Endodermal cell (in vitro differentiated cells): ENCODE results near the gene HECW1. TPM values are rescaled to one million over a fixed set of nuclear protein-coding genes. Genes with fewer than 3 reads are reported as not detected.

ENCODE experiments used
- DNase-seq: peaks from one replicate; pipeline ENCODE4 v3.0.0-alpha.2; 2017
- H3K27ac ChIP-seq: 2 replicates; pipeline ENCODE4 v1.5.1; 2013; ENCODE audit warnings: mild to moderate bottlenecking, low read depth, low read length, moderate library complexity
- H3K27me3 ChIP-seq: 2 replicates; pipeline ENCODE4 v1.6.1; 2013; ENCODE audit warnings: mild to moderate bottlenecking, low read length, moderate library complexity; ENCODE audit not compliant: insufficient read depth, control insufficient read depth, poor library complexity, severe bottlenecking
- H3K36me3 ChIP-seq: 2 replicates; pipeline ENCODE4 v1.7.0; 2013; ENCODE audit warnings: mild to moderate bottlenecking, low read length, moderate library complexity; ENCODE audit not compliant: control insufficient read depth, insufficient read depth
- H3K4me1 ChIP-seq: one replicate; pipeline ENCODE4 v1.7.0; 2013; ENCODE audit warnings: low read length; ENCODE audit not compliant: control insufficient read depth, insufficient read depth
- H3K4me3 ChIP-seq: 2 replicates; pipeline ENCODE4 v1.5.1; 2013; ENCODE audit warnings: mild to moderate bottlenecking, low read length, moderate library complexity
- H3K9ac ChIP-seq: 2 replicates; pipeline ENCODE4 v1.6.1; 2013; ENCODE audit warnings: mild to moderate bottlenecking, low read length, moderate library complexity; ENCODE audit not compliant: poor library complexity, severe bottlenecking; ENCODE audit errors: extremely low read depth
- H3K9me3 ChIP-seq: 2 replicates; pipeline ENCODE4 v1.6.1; 2013; ENCODE audit warnings: mild to moderate bottlenecking, low read length, moderate library complexity; ENCODE audit not compliant: control insufficient read depth
- H3K27ac Mint-ChIP-seq: 2 replicates; pipeline ENCODE4 v1.8.0; 2020; ENCODE audit warnings: mixed read lengths
- H3K27me3 Mint-ChIP-seq: 2 replicates; pipeline ENCODE4 v1.8.0; 2021; ENCODE audit warnings: mild to moderate bottlenecking, mixed read lengths; ENCODE audit not compliant: insufficient read depth
- H3K36me3 Mint-ChIP-seq: 2 replicates; pipeline ENCODE4 v1.8.0; 2020; ENCODE audit warnings: low read depth, mixed read lengths
- H3K4me1 Mint-ChIP-seq: 2 replicates; pipeline ENCODE4 v1.8.0; 2020; ENCODE audit warnings: mixed read lengths
- H3K4me3 Mint-ChIP-seq: 2 replicates; pipeline ENCODE4 v1.8.0; 2020; ENCODE audit warnings: mild to moderate bottlenecking, moderate library complexity, mixed read lengths
- H3K9me3 Mint-ChIP-seq: 2 replicates; pipeline ENCODE4 v1.8.0; 2020; ENCODE audit warnings: mild to moderate bottlenecking, mixed read lengths
- CTCF ChIP-seq: fragments of 200-600 bp; sonication (generic); conservative IDR thresholded peaks from 2 replicates; pipeline ENCODE4 v1.5.0; 2021; ENCODE audit warnings: antibody characterized with exemption, mild to moderate bottlenecking
- WGBS, 2 experiments: methylation state at CpG; one replicate each; pipeline versions ENCODE4 v1.1.5 to v1.1.7; 2013; ENCODE audit warnings: missing lambda C conversion rate in 2 of 2, mixed read lengths in 1 of 2; ENCODE audit not compliant: insufficient coverage in 1 of 2, insufficient read length in 1 of 2; 5-methylcytosine and 5-hydroxymethylcytosine counted together
- total RNA-seq, 2 donors: library from RNA; stranded (reverse); fragmentation: NEBNext Ultra II Directional in 1 of 2; extraction: Animal tissue kit (Norgen Biotek cat#: 25700) in 1 of 2; gene quantifications; 2 replicates in 1 of 2; 3 replicates in 1 of 2; pipeline ENCODE4 v1.2.1, GENCODE V29; 2021

The HECW1 gene
- total RNA-seq, 2 donors from 2014 or later = 4.6 to 12.0 TPM

- Histone ChIP-seq H3K27me3 (no peaks in the 10 kb centered on the region), H3K27ac (no peak overlapping the region), H3K9me3 (no peaks in the 10 kb centered on the region), H3K4me1 (no peaks in the 10 kb centered on the region), H3K4me3 (no peak overlapping the region), H3K36me3 (no peaks in the 10 kb centered on the region), H3K9ac (no peak overlapping the region)
- no peak for TF ChIP-seq CTCF
- 94 to 100% methylated on average over 2 to 3 of the region's 3 CpGs for whole genome bisulfite sequencing, 2 experiments
- Mint-ChIP-seq H3K9me3 (no peaks in the 10 kb centered on the region), H3K36me3 (no peaks in the 10 kb centered on the region), H3K27me3 (no peaks in the 10 kb centered on the region), H3K27ac (no peak overlapping the region), H3K4me3 (no peak overlapping the region), H3K4me1 (no peaks in the 10 kb centered on the region)
- DNase-seq = no peak
These were observed 449.9 kb downstream of the HECW1 start for GRCh38 chr7:43562383-43562782.

- no peak overlapping the region for H3K27ac Mint-ChIP-seq
- H3K27me3 Mint-ChIP-seq = no peaks in the 10 kb centered on the region
- H3K36me3 ChIP-seq = no peaks in the 10 kb centered on the region
- DNase-seq = no peak
- H3K9ac ChIP-seq = no peak overlapping the region
- 95 to 97% methylated on average over 5 to 6 of the region's 6 CpGs for WGBS, 2 experiments
- H3K4me3 ChIP-seq = no peak overlapping the region
- no peak overlapping the region for H3K27ac ChIP-seq
- no peaks in the 10 kb centered on the region for H3K9me3 Mint-ChIP-seq
- H3K4me3 Mint-ChIP-seq = no peak overlapping the region
- no peaks in the 10 kb centered on the region for H3K27me3 ChIP-seq
- no peaks in the 10 kb centered on the region for H3K36me3 Mint-ChIP-seq
- H3K9me3 ChIP-seq = no peaks in the 10 kb centered on the region
- no peaks in the 10 kb centered on the region for H3K4me1 ChIP-seq
- no peaks in the 10 kb centered on the region for H3K4me1 Mint-ChIP-seq
- no peak for TF ChIP-seq CTCF
These were observed 453.3 kb downstream of the HECW1 start for GRCh38 chr7:43565786-43566185.

DNA sequence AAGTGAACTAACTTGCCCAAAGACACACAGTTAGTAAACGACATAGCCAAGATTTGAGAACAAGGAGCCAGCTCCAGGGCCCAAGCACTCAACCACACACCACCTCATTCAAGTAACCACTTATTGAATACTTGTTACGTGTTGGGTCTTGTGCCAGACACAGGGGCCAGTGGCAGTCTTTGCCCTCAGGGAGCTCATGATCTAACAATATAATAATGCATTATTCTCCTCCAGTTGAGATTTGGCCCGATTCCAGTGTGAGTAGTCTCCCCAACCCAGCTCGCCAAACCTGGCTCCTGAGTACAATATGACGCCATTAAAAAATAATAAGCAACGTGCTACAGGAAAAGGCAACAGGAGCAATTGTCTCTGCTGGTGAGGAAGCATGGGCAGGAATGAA, 456.1 kb downstream of the HECW1 start:
- no peaks in the 10 kb centered on the region for H3K27me3 Mint-ChIP-seq

More for the DNA sequence above, 456.1 kb downstream of the HECW1 start:
- H3K36me3 ChIP-seq = no peaks in the 10 kb centered on the region
- no peaks in the 10 kb centered on the region for H3K4me1 ChIP-seq
- TF ChIP-seq CTCF = no peak
- H3K9ac ChIP-seq = no peak overlapping the region
- Mint-ChIP-seq H3K27ac (no peak overlapping the region), H3K36me3 (no peaks in the 10 kb centered on the region), H3K4me1 (no peaks in the 10 kb centered on the region), H3K4me3 (no peak overlapping the region), H3K9me3 (no peaks in the 10 kb centered on the region)
- no peak overlapping the region for H3K27ac ChIP-seq
- H3K4me3 ChIP-seq = no peak overlapping the region
- no peaks in the 10 kb centered on the region for H3K27me3 ChIP-seq
- no peaks in the 10 kb centered on the region for H3K9me3 ChIP-seq
- 86 to 92% methylated on average over 3 to 6 of the region's 6 CpGs for WGBS, 2 experiments
- no peak for DNase-seq
